HG03469 (cell line): ENCODE data around the gene BABAM2.
"Not testable (repeated sequence)": the region's sequence is repeated elsewhere in the genome, so short reads cannot be mapped to it uniquely, and the experiment has no call there.

Experiments
- ATAC-seq: cut with Tn5 transposase; IDR thresholded peaks from one replicate; pipeline ENCODE4 v1.9.1; 2021; ENCODE audit warnings: mild to moderate bottlenecking, moderate library complexity, moderate number of reproducible peaks; ENCODE audit not compliant: unreplicated experiment

The BABAM2 gene

DNA sequence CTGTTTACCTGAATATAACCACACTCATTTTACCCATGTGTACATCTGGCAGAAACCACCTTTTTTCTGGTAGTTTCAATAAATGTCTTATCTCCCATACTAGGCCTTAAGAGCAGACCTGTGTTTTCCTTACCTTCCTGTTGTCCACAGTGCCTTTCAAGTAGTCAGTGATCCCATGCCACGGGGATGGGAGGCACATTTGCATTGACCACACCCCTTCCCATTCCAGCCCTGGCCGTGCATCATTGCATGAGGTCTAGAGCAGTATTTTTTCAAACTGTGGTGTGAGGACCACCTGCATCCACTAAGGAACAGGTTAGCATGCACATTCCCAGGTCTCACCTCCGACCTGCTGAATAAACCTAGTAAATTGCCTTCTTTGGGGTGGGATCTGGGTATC lies 337.0 kb downstream of the BABAM2 start:
- no peak for ATAC-seq

DNA sequence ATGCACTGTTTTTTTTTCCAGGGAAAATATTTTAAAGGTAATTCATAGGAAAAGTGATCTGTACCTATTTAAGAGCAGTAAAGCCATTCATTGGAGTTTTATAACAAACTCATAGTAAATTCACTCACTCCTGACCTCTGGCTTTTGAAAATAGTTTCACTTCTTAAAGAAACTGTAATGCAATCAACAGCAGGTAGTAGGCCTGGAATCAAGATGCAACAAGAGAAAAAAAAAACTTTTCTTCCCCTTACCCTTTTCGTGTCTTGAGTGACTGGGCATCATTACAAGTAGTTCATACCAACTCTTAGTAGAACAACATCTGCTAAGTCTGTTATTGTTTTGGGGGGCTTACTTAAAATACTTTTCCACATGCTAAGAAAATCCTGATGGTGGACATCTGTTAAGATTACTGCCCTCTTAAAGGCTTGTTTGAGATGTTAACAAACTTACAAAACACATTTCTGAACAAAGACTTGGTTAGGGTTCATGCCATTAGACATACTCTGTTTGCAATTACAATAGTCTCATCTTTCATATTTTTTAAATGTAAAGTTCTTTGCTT lies 338.0 kb downstream of the BABAM2 start:
- no peak for ATAC-seq

DNA sequence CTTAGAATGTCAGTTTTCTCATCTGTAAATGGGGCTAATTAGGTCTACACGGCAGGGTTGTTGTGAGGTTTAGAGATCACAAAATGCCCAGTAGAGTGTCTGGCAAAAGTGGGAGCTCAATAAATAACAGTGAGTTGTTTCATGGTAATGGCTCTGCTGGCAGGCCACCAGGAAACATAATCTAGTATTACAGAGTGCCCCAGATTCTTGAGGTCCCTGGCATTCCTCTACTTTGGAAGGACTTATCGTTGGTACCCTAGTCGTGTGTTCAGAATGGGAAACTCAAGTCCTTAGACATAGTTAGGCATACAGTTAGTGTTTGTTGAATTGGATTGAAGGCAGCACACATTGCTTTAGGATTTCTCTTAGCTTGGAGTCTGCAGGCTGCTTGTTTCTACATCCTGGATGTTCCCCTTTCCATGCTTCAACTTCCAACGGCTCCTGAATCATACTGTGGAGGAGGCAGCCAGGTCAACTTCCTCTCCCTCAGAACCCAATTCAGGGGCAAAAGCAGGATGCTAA lies 340.6 kb downstream of the BABAM2 start:
- no peak for ATAC-seq

DNA sequence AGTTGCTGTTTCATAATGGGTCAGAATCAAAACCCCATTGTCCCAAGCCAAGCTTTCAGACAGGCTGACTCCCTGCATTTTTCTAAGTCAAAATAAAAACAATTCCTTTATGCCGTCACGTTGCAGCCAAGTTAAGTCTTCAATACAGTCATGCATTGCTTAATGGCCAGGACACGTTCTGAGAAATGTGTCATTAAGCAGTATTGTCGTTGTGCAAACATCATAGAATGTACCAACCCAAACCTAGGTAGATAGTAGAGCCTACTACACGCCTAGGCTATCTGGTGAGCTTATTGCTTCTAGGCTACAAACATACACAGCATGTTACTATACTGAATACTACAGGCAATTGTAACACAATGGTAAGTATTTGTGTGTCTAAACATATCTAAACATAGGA lies 341.8 kb downstream of the BABAM2 start:
- ATAC-seq, result no peak

DNA sequence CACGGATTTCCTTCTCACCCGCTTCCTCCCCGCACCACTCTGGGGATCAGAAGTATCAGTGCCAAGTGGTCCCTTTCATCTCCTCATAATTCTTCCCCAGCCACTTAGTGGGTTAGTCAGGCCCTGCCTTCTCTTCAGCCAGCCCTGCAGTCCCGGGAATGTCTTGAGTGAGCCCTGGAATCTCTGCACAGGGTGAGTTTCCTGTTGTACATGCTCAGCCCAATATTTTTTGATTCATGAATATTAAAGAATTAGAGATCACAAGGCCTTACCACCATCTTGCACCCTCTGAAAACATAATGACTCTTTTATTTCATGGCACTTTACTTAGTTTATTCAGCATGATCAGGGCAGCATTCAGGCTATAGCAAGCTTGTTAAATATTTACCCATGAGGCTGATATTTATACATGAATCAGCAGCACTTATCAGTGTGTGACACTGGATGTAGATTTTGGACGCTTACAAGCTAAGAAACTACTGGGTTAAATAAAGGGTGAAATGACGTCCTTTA lies 342.7 kb downstream of the BABAM2 start:
- ATAC-seq, result no peak

DNA sequence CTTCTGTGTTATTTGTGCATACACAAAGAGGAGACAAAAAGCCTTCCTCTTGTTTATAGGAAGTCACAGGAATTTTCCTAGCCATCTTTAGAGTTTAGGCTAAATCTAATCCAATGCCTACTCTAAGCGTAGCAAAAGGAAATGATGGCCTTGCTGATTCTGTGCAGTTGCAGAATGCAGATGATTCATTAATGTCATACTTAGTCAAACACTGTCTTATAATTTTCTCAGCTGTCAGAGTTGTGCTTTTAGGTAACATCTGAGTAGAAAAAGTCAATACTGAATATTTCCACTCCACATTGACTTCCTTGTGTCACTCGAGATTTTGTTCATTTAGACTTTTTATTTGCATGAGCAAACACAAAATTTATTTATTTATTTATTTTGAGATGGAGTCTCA lies 344.3 kb downstream of the BABAM2 start:
- ATAC-seq, result no peak

DNA sequence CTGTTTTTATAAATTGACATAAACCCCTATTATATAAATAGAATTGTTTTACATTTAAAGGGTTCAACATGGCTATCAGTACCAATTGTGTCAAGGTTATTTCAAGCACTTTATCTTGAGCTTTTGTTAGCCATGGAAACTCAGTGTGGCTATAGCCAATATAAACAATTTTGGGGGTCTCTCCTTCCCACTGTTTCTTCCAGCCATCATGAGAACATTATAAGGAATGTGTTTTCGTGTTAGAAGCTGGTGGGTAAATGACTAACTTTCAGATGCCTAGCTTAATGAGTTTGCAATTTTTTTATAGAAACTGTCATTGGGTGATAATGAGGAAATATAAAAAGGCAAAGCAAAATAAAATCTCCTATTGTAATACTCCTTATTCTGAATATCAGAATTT lies 348.7 kb downstream of the BABAM2 start:
- ATAC-seq, result no peak

DNA sequence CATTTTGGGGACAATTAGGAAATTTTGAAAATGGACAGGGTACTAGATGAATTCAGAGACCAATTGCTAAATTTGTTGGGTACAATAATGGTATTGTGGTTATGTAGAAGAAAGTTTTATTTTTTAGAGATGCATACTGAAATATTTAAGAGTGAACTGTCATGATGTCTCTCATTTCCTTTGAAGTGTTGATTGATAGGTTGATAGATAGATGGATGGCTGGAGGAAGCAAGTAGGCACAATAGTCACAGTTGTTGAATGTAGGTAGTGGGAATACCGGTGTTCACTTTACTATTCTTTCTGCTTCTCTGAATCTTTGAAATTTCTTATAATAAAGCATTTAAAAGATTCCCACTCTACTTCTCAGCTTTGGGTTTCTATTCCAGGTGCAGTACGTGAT lies 350.4 kb downstream of the BABAM2 start:
- ATAC-seq, result no peak

DNA sequence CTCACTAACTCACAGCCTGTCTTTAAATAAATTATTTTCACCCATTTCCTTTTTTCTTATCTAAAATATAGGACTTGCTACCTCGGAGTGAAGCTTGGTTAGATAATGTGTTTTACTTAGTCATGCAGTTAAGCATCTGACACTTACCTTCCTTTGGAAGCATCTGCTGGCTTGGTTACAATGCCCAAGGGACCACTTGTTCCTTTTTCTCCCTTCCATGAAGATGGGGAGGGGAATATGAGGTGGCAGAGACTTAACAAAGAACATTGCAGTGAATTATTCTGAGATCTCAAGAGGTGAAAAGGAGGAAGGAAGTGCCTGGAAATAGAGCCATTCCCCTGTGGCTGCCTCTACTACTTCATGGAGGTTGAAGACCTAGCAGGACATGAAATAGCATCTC lies 356.8 kb downstream of the BABAM2 start:
- ATAC-seq, result no peak

DNA sequence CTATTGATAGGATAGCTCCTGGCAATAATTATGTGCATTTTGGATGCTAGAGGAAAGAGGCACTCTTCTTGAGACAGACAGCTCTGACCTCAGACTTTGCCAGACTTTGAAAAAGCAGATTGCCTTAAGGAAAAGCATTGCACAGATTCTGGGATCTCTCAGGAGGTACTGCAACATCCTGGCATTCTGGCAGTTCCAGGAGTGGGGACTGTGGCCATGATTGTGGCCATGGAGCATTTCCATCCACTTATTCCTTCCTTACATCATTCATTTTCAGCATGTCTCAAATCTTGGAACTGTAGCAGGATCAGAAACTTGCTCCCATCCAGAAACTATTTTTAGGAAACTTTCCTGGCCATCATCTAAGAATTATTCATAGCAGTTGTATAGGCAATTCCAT lies 357.2 kb downstream of the BABAM2 start:
- no peak for ATAC-seq

DNA sequence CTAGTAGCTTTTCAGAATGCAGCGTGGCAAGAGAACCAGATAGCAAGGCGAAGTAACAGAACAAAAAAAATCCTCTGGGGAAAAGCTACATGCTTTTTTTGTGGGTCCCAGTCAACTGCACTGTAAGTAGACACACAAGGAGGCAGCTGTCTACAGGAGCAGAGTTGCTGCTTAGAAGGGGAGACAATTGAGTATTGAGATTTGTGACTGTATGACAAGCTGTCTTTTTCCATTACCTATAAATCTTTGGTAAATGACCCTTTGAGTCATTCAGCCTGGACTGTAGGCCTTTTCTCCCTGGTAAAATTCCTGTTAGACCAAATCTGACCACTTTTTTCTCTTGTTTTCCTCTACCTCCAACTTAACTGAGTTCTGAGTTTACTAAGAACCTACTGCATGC lies 358.0 kb downstream of the BABAM2 start:
- ATAC-seq, result no peak

DNA sequence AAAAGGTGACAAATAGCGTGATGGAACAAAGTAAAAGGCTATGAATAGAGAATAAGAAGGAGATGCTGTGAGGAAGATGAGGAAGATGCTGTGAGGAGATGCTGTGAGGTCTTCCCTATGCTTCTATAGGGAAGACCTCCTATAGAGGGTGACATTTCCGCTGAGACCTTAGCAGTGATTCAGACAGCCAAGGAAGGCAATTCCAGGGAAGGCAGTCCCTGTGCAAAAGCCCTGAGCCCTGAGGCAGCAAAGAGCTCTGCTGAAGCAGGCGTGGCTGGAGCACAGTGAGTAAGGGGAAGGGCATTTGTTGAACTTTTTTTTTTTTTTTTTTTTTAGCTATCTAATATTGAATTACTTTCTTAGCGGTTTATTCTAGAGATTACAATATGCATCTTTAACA lies 359.5 kb downstream of the BABAM2 start:
- ATAC-seq, result no peak

DNA sequence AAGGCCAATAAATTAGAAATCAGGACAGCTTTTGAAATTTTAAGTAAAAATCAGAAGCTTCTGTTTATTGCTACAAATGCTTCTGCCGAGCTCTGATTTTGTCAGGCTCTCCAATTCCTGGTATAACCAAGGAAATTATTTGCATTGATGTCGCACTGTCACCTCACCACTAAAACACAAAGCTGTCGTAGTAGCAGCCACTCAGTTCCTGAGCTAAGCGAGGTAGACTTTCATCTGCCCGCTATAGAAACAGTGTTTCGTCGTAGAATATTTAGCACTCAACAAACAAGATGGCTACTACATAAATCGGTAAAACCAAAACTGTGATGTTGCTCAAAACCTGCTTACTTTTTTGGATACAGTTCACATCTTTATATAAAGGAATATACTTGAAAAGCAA lies 360.8 kb downstream of the BABAM2 start:
- no peak for ATAC-seq

DNA sequence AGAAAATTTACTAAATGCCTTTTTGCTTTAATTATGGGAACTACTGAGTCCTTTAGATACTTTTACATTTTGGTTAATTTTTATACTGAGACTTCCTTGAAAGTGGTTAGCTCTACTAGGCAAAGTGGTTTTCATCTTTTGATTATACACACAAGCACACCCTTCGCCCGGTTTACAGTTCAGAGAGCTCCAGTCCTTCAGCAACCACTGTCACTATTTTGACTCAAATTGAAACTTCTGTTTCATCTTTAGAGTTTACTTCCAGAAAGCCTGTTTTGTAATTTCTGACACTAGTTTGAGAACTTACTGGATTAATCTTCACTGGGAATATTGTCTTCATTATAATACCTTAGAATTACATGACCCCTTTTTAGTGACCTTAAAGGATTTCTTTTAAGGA lies 361.8 kb downstream of the BABAM2 start:
- ATAC-seq, result peak; percentile 46

DNA sequence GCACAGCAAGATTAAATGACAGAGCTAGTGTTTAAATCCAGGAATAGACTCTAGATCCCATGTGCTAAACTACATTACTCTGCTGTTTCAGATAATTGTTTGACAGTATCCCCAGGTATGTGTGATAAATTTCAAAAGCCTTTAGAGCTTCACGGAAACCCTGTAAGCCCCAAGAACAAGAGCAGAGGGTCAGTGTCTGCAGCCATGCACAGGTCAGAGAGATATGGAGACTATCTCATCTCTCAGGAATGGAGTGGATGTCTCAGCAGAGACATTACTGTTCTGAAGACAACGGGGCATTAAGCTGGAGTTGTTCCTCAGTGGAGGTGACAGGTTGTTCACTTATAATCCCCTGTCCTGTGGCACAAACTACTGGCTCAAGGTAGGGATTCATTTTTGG lies 363.0 kb downstream of the BABAM2 start:
- ATAC-seq, result no peak

DNA sequence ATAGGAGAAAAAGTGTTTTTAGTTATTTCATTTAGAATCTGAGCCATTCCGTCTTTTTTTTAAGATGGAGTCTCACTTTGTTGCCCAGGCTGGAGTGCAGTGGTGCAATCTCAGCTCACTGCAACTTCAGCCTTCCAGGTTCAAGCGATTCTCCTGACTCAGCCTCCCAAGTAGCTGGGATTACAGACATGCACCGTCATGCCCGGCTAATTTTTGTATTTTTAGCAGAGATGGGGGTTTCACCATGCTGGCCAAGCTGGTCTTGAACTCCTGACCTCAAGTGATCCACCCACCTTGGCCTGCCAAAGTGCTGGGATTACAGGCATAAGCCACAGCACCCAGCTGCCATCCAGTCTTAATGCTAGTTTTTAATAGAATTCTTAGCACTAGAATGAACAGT lies 364.7 kb downstream of the BABAM2 start:
- not testable (repeated sequence) for ATAC-seq

DNA sequence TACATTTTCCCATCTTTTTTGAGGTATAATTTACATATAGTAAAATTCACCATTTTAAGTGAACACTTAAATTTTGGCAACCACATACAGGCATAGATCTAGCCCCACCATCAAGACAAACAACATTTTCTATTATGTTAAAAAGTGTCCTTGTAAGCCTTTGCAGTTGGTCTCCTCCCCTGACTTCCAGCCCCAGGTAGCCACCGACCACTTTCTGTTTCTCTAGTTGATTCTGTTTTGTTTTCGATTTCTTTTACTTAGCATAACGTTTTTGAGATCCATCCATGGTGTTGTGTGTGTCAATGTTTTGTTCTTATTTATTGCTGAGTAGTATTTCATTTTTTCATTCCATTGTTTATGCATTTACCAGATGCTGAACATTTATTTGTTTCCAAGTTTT lies 366.7 kb downstream of the BABAM2 start:
- no peak for ATAC-seq

DNA sequence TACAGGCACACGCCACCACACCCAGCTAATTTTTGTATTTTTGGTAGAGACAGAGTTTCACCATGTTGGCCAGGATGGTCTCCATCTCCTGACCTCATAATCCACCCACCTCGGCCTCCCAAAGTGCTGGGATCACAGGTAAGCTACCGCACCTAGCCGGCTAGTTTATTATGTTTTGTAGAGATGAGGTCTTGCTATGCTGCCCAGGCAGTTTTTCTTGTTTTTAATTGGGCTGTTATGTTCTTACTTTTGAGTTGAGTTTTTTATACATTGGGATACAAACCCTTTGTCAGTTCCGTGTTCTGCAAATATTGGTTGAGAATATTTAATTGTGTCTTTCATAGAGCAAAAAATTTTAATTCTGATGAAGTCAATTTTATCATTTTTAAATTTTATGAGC lies 368.7 kb downstream of the BABAM2 start:
- ATAC-seq, result not testable (repeated sequence)

DNA sequence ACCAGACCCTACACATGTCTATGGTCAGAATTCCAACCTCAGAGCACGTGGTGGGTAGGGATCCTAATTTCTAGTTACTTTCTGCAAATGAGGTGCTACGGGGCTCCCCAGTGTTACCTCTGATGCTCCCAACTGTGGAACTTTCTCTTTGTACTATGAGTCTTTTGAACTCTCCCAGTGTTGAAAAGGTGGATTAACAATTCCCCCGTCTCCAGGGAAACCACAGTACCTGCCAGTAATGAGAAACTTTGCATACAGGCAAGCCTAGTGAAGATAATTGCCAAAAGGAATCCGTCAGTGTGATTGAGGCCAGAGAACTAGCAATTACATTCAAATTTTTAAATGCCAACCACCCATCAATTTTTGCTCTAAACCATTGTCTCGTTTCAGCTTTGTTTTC lies 373.2 kb downstream of the BABAM2 start:
- no peak for ATAC-seq

DNA sequence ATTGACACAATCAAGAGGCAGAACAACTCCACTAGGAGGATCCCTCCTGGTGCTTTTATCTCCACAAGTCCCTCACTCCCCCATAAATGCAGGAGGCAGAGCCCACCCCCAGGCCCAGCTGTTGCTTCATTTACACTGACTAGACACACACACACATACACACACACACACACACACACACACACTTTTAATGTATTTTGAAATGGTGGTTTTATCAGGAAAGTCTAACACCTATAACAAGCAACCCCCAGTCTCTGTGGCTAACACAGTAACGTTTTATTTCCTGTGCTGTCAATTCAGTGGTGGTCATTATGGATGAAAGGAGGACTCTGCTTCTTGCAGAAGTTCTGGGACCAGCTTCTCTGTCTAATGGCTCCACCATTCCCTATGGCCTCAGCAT lies 376.8 kb downstream of the BABAM2 start:
- no peak for ATAC-seq

DNA sequence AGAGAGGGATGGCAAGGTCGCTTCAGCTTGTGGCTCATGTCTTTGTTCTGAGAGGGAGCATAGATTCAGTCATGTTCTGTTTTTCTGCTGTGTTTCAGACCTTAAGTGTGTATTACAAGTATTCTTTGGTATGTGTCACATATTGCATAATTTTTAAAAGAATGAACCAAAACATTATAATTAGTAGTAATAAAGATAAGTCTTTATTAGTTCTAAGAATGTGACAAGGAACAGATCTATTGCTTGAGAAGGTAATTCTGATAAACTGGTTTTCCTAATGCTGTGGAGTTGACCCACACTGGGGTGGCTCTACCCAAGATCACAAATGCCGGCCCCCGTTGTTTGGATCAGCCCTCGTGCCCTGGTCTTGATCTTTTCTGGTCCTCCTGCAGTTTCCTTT lies 377.9 kb downstream of the BABAM2 start:
- no peak for ATAC-seq

DNA sequence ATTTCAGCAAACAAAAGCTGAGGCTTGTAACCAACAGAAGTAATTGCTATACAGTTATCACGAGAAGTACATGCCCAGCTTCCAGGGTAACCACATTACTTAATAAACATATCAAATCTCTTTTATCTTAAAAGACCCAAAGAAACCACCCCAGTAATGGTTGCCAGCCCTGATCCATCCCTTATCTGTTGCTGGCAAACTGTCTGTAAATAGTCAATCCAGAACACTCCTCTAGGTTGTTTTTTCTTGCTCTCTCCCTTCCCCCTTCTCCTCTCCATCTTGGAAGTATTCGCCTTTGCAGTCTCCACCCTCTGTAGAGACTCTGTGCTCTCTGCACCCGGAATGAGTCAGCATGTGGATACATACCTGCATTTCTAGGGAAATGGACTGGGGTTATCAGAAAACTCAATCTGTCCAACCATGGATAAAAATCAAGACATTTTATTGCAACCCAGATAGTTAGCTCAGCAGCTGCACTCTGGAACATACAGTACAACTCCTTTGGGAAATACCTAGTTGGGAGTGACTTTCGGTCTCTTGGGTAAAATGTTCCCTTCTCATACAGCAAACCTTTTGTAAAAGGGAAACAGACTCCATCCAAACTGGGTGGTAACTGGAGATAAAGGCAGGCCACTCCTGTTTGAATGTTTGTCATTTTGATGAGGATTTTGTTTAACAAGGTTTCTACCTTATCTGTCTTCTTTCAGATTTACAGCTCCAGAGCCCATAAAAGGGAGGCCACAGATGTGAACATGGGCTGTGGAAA lies 378.7 kb downstream of the BABAM2 start:
- ATAC-seq, result no peak
